Measurements from ENCODE around the gene CCDC195.
A peak's percentile ranks its signal among the peaks of the same experiment; 100 is the strongest.

The CCDC195 gene

GRCh38 chr2:224716201-224716600 lies at the start of gene CCDC195:
TSS of gene CCDC195 (minus strand) at chr2:224716365. CDS start at chr2:224716365, 0 bp downstream.
- DNase-seq, result no peak

- no peak for DNase-seq
Observed at GRCh38 chr2:224764565-224765236, 48.5 kb upstream of the CCDC195 start.

GRCh38 chr2:224757934-224758548 lies 41.9 kb upstream of the CCDC195 start:
- no peak for DNase-seq

- no peak for DNase-seq
Observed at GRCh38 chr2:224753743-224754540, 37.8 kb upstream of the CCDC195 start.

GRCh38 chr2:224751996-224752698 lies 36.0 kb upstream of the CCDC195 start:
- DNase-seq, result no peak

- no peak for DNase-seq
Observed at GRCh38 chr2:224749136-224749535, 33.0 kb upstream of the CCDC195 start.

GRCh38 chr2:224747765-224748164 lies 31.6 kb upstream of the CCDC195 start:
- no peak for DNase-seq

GRCh38 chr2:224736227-224736626 lies 20.1 kb upstream of the CCDC195 start:
- no peak for DNase-seq

- DNase-seq, result no peak
Observed at GRCh38 chr2:224734949-224735348, 18.8 kb upstream of the CCDC195 start.

- no peak for DNase-seq
Observed at GRCh38 chr2:224731665-224732064, 15.5 kb upstream of the CCDC195 start.

- no peak for DNase-seq
Observed at GRCh38 chr2:224729435-224729834, 13.3 kb upstream of the CCDC195 start.

GRCh38 chr2:224724331-224724730 lies 8.2 kb upstream of the CCDC195 start:
- peak; percentile 5 for DNase-seq

GRCh38 chr2:224723586-224724217 lies 7.5 kb upstream of the CCDC195 start:
- no peak for DNase-seq

GRCh38 chr2:224722770-224723169 lies 6.6 kb upstream of the CCDC195 start:
- peak; percentile 82 for DNase-seq

- peak; percentile 66 for DNase-seq
Observed at GRCh38 chr2:224722250-224722649, 6.1 kb upstream of the CCDC195 start.

GRCh38 chr2:224716921-224717320 lies 756 bp upstream of the CCDC195 start:
- no peak for DNase-seq

- no peak for DNase-seq
Observed at GRCh38 chr2:224711859-224712665, 4.1 kb downstream of the CCDC195 start.

GRCh38 chr2:224711381-224711780 lies 4.8 kb downstream of the CCDC195 start:
- DNase-seq, result no peak

- DNase-seq, result no peak
Observed at GRCh38 chr2:224709301-224709700, 6.9 kb downstream of the CCDC195 start.

GRCh38 chr2:224694502-224694901 lies 21.7 kb downstream of the CCDC195 start:
- DNase-seq, result no peak

GRCh38 chr2:224691563-224691962 lies 24.6 kb downstream of the CCDC195 start:
- DNase-seq, result no peak

GRCh38 chr2:224690868-224691267 lies 25.3 kb downstream of the CCDC195 start:
- DNase-seq, result no peak

Measured in NCI-H2171 treated with DMSO at 0.1 percent for 48 hours (cell line).